ENCODE measurements around the gene KCNAB2. TPM values are rescaled to one million over a fixed set of nuclear protein-coding genes. Genes with fewer than 3 reads are reported as not detected.

Gene KCNAB2
- total RNA-seq, 1 donor from 2014 or later, result 18.5 TPM

GRCh38 chr1:6101826-6102531 is 56.3 kb downstream of the KCNAB2 start:
- intact Hi-C loops (cut with micrococcal nuclease), result no loop called here
- ATAC-seq (no peak), DNase-seq (no peak)

GRCh38 chr1:6102532-6102845 is 56.8 kb downstream of the KCNAB2 start:
- no peak for DNase-seq
- no peak for ATAC-seq
- intact Hi-C loops (cut with micrococcal nuclease), result no loop called here

- ATAC-seq, result no peak
- intact Hi-C loops (cut with micrococcal nuclease), result no loop called here
- no peak for DNase-seq
Observed at GRCh38 chr1:6103111-6103853, 57.6 kb downstream of the KCNAB2 start.

GRCh38 chr1:6103854-6104530 is 58.3 kb downstream of the KCNAB2 start:
- intact Hi-C loops (cut with micrococcal nuclease), result no loop called here
- DNase-seq (no peak), ATAC-seq (no peak)

- intact Hi-C loops (cut with micrococcal nuclease), result no loop called here
- ATAC-seq (no peak), DNase-seq (no peak)
Observed at GRCh38 chr1:6104631-6105030, 58.9 kb downstream of the KCNAB2 start.

- intact Hi-C loops (cut with micrococcal nuclease), result no loop called here
- no peak for ATAC-seq
- no peak for DNase-seq
Observed at GRCh38 chr1:6105218-6105679, 59.6 kb downstream of the KCNAB2 start.

- intact Hi-C loops (cut with micrococcal nuclease), result no loop called here
- no peak for DNase-seq
Observed at GRCh38 chr1:6105763-6106162, 60.1 kb downstream of the KCNAB2 start.

GRCh38 chr1:6106321-6106731 is 60.6 kb downstream of the KCNAB2 start:
- no peak for ATAC-seq
- intact Hi-C loops (cut with micrococcal nuclease), result no loop called here
- no peak for DNase-seq

More at GRCh38 chr1:6105763-6106162, 60.1 kb downstream of the KCNAB2 start:
- no peak for ATAC-seq

- ATAC-seq, result no peak
Observed at GRCh38 chr1:6106977-6107376, 61.3 kb downstream of the KCNAB2 start.

GRCh38 chr1:6107409-6108356 is 62.0 kb downstream of the KCNAB2 start:
- ATAC-seq (no peak), DNase-seq (no peak)
- intact Hi-C loops (cut with micrococcal nuclease), result no loop called here

More at GRCh38 chr1:6106977-6107376, 61.3 kb downstream of the KCNAB2 start:
- DNase-seq, result no peak
- intact Hi-C loops (cut with micrococcal nuclease), result no loop called here

- intact Hi-C loops (cut with micrococcal nuclease), result no loop called here
- DNase-seq, result no peak
- no peak for ATAC-seq
Observed at GRCh38 chr1:6108476-6108875, 62.8 kb downstream of the KCNAB2 start.

GRCh38 chr1:6108937-6109614 is 63.4 kb downstream of the KCNAB2 start:
- DNase-seq (peak; percentile 41), ATAC-seq (peak; percentile 66)
- intact Hi-C loops (cut with micrococcal nuclease), result no loop called here

GRCh38 chr1:6109688-6110087 is 64.0 kb downstream of the KCNAB2 start:
- DNase-seq (peak; percentile 16), ATAC-seq (no peak)
- intact Hi-C loops (cut with micrococcal nuclease), result no loop called here

- ATAC-seq, result no peak
- intact Hi-C loops (cut with micrococcal nuclease), result no loop called here
- peak; percentile 21 for DNase-seq
Observed at GRCh38 chr1:6110326-6110725, 64.6 kb downstream of the KCNAB2 start.

GRCh38 chr1:6111571-6111970 is 65.9 kb downstream of the KCNAB2 start:
- no peak for ATAC-seq
- intact Hi-C loops (cut with micrococcal nuclease), result no loop called here
- peak; percentile 23 for DNase-seq

- intact Hi-C loops (cut with micrococcal nuclease), result no loop called here
- no peak for ATAC-seq
- no peak for DNase-seq
Observed at GRCh38 chr1:6111991-6112689, 66.5 kb downstream of the KCNAB2 start.

- ATAC-seq, result no peak
- no peak for DNase-seq
- intact Hi-C loops (cut with micrococcal nuclease), result no loop called here
Observed at GRCh38 chr1:6112690-6113005, 67.0 kb downstream of the KCNAB2 start.

- DNase-seq, result peak; percentile 8
- intact Hi-C loops (cut with micrococcal nuclease), result no loop called here
- no peak for ATAC-seq
Observed at GRCh38 chr1:6113116-6113515, 67.4 kb downstream of the KCNAB2 start.
